Stimulated activated memory B cell treated with anti-CD40 and anti-IgM and Interleukin-4, amounts not matched to agents 10 μg/mL and 1 μg/mL and 100 μg/mL, for 72 hours (primary cell): ENCODE data around the gene SPAST.
A peak's percentile ranks its signal among the peaks of the same experiment; 100 is the strongest.
"Not testable (repeated sequence)": the region's sequence is repeated elsewhere in the genome, so short reads cannot be mapped to it uniquely, and the experiment has no call there.

Source experiments
- ATAC-seq: fragments of 150-1000 bp; cut with Tn5 transposase; 2 replicates; pipeline ENCODE4 v1.10.0; 2021
- H3K27ac Mint-ChIP-seq: one replicate; pipeline ENCODE4 v1.8.0; 2022; ENCODE audit warnings: mild to moderate bottlenecking, mixed read lengths
- H3K27me3 Mint-ChIP-seq: one replicate; pipeline ENCODE4 v1.8.0; 2022; ENCODE audit warnings: mixed read lengths
- H3K36me3 Mint-ChIP-seq: one replicate; pipeline ENCODE4 v1.8.0; 2022; ENCODE audit warnings: mixed read lengths
- H3K4me1 Mint-ChIP-seq: one replicate; pipeline ENCODE4 v1.8.0; 2022; ENCODE audit warnings: mixed read lengths
- H3K4me3 Mint-ChIP-seq: one replicate; pipeline ENCODE4 v1.8.0; 2022; ENCODE audit warnings: mild to moderate bottlenecking, moderate library complexity, mixed read lengths
- H3K9me3 Mint-ChIP-seq: one replicate; pipeline ENCODE4 v1.8.0; 2022; ENCODE audit warnings: mixed read lengths

The SPAST gene

GRCh38 chr2:32168513-32168912, 105.2 kb downstream of the SPAST start:
- Mint-ChIP-seq H3K27ac (peak overlapping the region; percentile 78), H3K27me3 (no peaks in the 10 kb centered on the region), H3K9me3 (no peaks in the 10 kb centered on the region), H3K4me1 (peaks cover 55% of the 10 kb centered on the region), H3K36me3 (peaks cover 24% of the 10 kb centered on the region), H3K4me3 (peak overlapping the region; percentile 25)
- peak; percentile 57 for ATAC-seq

- peaks cover 20% of the 10 kb centered on the region for H3K4me1 Mint-ChIP-seq
- peaks cover 43% of the 10 kb centered on the region for H3K36me3 Mint-ChIP-seq
- H3K27me3 Mint-ChIP-seq, result no peaks in the 10 kb centered on the region
- ATAC-seq, result no peak
- no peak overlapping the region for H3K27ac Mint-ChIP-seq
- no peaks in the 10 kb centered on the region for H3K9me3 Mint-ChIP-seq
- H3K4me3 Mint-ChIP-seq, result no peak overlapping the region
Measured at GRCh38 chr2:32172870-32173269, 109.5 kb downstream of the SPAST start.

DNA sequence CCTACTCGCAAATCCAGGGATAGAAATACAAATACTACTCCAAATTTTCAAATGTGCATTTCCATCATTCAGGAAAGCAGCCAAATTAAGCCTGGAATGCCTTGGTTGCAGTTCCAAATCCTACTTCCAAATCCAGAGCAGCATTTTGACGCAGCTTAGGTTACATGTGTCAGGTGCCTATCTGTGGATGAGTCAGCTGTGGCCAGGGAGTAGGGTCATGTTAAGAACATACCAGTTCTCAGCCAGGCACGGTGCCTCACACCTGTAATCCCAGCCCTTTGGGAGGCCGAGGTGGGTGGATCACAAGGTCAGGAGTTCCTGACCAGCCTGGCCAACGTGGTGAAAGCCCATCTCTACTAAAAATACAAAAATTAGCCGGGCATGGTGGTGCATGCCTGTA, 119.3 kb downstream of the SPAST start:
- Mint-ChIP-seq H3K9me3 (no peaks in the 10 kb centered on the region), H3K27ac (no peak overlapping the region), H3K36me3 (peaks cover 25% of the 10 kb centered on the region), H3K27me3 (no peaks in the 10 kb centered on the region), H3K4me3 (no peak overlapping the region), H3K4me1 (no peaks in the 10 kb centered on the region)
- no peak for ATAC-seq

DNA sequence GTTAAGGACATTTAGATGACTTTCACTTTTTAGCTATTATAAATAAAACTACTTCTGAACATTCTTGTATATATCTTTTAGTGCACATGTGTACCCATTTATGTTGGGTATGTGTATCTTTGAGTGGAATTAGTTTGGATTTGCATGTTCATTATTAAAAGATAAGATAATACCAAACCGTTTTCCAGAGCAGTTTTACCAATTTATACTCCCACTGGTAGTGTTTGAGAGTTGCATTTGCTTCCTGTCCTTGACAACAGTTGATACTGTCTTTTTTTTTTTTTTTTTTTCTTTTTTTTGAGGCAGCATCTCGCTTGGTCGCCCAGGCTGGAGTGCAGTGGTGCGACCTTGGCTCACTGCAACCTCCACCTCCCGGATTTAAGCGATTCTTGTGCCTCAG, 125.7 kb downstream of the SPAST start:
- Mint-ChIP-seq H3K36me3 (peaks cover 24% of the 10 kb centered on the region), H3K4me1 (peaks cover 33% of the 10 kb centered on the region), H3K27me3 (no peaks in the 10 kb centered on the region), H3K27ac (peak overlapping the region; percentile 89), H3K4me3 (no peak overlapping the region), H3K9me3 (no peaks in the 10 kb centered on the region)
- no peak for ATAC-seq

GRCh38 chr2:32192418-32192817, 129.1 kb downstream of the SPAST start:
- peaks cover 15% of the 10 kb centered on the region for H3K36me3 Mint-ChIP-seq
- no peaks in the 10 kb centered on the region for H3K27me3 Mint-ChIP-seq
- no peaks in the 10 kb centered on the region for H3K9me3 Mint-ChIP-seq
- H3K27ac Mint-ChIP-seq, result peak overlapping the region; percentile 59
- no peak for ATAC-seq
- H3K4me3 Mint-ChIP-seq, result no peak overlapping the region
- H3K4me1 Mint-ChIP-seq, result peaks cover 33% of the 10 kb centered on the region

- H3K36me3 Mint-ChIP-seq, result peaks cover 53% of the 10 kb centered on the region
- H3K27me3 Mint-ChIP-seq, result no peaks in the 10 kb centered on the region
- H3K4me1 Mint-ChIP-seq, result peaks cover 6% of the 10 kb centered on the region
- H3K4me3 Mint-ChIP-seq, result no peak overlapping the region
- H3K9me3 Mint-ChIP-seq, result no peaks in the 10 kb centered on the region
- no peak overlapping the region for H3K27ac Mint-ChIP-seq
- ATAC-seq, result no peak
Measured at GRCh38 chr2:32200814-32201213, 137.5 kb downstream of the SPAST start.

DNA sequence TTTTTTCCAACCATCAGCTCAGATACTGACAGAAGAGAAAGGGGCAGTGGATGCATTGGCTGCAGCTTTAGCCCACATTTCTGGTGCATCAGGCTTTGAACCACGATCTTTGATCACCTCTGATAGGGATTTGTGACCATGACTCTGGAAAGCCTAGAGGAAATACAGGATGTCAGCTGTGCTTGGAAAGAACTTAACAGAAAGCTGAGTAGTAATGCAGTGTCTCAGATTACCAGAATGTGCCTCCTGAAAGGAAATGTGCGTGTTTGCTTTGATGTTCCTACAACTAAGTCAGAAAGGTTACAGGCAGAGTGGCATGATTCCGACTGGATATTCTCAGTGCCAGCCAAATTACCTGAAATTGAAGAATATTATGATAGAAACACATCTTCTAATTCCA, 140.1 kb downstream of the SPAST start:
- H3K27me3 Mint-ChIP-seq, ATAC-seq, H3K27ac Mint-ChIP-seq, H3K9me3 Mint-ChIP-seq, H3K4me1 Mint-ChIP-seq, H3K4me3 Mint-ChIP-seq: not testable (repeated sequence)
- H3K36me3 Mint-ChIP-seq, result peaks cover 42% of the 10 kb centered on the region
